Astrocyte of the spinal cord (primary cell): ENCODE data around the gene INPP5E.
A peak's percentile ranks its signal among the peaks of the same experiment; 100 is the strongest.
"Not testable (repeated sequence)": the region's sequence is repeated elsewhere in the genome, so short reads cannot be mapped to it uniquely, and the experiment has no call there.

Experiments
- DNase-seq: peaks from one replicate; pipeline ENCODE4 v3.0.0; 2011; ENCODE audit warnings: low read depth, low spot score
- H3K4me3 ChIP-seq: 2 replicates; pipeline ENCODE4 v1.5.1; 2011; ENCODE audit warnings: low read depth, mild to moderate bottlenecking, low read length, moderate library complexity
- in situ Hi-C: cut with HindIII; loops from 2 replicates; pipeline ENCODE4 v1.10.0; 2017; ENCODE audit warnings: low sequenced_read_pairs
- TF ChIP-seq, protein P1 (sequence below): IDR thresholded peaks from 2 replicates; pipeline ENCODE4 v1.5.1; 2012; ENCODE audit warnings: low read depth, mild to moderate bottlenecking, low read length, inconsistent platforms

The INPP5E gene

DNA sequence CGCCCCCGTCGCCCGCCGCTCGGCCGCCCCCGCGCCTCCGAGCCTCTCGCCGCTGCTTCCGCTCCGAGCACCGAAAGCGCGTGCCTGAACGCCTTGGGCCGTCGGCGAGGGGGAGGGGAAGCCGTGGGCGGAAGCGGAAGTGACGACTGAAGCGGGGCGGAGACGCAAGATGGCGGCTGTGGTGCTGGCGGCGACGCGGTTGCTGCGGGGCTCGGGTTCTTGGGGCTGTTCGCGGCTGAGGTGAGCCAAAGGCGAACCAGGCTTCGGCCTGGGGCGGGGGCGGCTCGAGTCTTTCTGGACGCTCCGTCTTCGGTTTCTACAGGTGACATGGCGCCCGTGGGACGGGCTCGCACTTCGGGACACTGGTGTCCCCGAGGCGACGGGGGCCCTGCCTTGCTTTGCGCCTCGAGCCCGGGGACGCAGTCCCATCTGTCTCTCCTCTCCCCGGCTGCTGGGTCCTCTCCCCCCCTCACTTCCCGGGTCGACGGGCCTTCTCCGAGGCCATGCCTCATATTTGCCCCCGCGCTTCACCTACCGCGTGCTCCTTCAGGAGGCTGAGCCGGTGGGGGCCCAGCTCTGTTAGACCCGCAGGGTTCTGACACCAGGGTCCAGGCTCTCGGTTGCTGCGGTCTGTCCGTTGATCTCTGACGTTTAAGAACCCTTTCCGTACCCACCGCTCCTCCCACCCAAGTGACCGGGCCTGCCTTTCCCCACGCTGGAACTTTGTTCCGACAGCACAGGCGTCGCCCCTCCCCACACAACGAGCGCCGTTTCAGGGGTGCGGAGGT is 29.0 kb downstream of the INPP5E start, which contains the start of the genes ENTR1 and PMPCA:
Gene ENTR1, minus strand, starts transcription at position 115 of the 788 bp plus-strand sequence. CDS start 217 bp downstream, outside the sequence.
Gene PMPCA, plus strand, starts transcription at position 159 of the 788 bp plus-strand sequence. Its CDS starts 11 bp downstream, at position 170.
- in situ Hi-C loops, result no loop called here
- DNase-seq, result peak; percentile 83
- H3K4me3 ChIP-seq, result peak within 1 kb of the TSS; percentile 91
- TF ChIP-seq, protein P1, sequence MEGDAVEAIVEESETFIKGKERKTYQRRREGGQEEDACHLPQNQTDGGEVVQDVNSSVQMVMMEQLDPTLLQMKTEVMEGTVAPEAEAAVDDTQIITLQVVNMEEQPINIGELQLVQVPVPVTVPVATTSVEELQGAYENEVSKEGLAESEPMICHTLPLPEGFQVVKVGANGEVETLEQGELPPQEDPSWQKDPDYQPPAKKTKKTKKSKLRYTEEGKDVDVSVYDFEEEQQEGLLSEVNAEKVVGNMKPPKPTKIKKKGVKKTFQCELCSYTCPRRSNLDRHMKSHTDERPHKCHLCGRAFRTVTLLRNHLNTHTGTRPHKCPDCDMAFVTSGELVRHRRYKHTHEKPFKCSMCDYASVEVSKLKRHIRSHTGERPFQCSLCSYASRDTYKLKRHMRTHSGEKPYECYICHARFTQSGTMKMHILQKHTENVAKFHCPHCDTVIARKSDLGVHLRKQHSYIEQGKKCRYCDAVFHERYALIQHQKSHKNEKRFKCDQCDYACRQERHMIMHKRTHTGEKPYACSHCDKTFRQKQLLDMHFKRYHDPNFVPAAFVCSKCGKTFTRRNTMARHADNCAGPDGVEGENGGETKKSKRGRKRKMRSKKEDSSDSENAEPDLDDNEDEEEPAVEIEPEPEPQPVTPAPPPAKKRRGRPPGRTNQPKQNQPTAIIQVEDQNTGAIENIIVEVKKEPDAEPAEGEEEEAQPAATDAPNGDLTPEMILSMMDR, result no peak

DNA sequence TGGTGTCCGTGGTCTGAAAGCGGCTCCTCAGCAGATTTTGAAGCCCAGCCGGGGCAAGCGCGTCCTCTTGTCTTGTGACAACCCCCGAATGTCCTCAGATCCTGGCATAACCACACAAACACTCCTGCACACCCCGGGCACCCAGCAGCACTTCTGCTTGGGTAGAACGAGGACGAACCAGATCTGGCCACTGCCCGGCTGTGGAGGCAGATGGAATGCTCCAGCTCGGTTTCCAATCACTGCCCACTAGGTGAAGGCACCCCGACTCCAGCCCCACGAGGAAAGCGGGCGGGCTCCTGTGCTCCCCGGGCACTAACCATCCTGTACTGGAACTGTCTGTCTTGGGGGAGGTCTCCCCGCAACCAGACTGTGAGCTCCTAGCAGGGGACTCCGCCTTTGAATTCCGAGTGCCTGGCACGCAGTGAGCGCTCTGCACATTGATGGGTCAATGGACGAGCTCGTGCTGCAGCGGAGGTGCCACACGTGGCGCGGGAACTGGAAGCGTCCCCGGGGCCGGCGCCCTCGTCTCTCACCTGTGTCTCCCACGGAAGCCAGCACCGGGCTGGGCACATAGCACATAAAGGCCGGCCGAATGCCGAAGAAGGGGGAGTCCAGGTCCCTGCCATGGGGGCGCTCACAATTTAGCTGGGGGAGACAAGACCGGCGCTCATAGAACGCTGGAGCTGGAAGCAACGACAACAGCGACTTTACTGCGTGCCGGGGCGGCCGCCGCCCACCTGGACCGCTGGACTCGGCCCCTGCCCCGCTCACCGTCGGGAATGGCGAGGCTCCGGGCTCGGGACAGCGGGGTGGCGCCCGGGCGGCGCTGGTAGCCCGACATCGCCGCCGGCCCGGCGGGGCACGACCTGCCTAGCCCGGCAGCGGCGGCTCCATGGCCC is 29.8 kb downstream of the INPP5E start:
- DNase-seq, result no peak
- TF ChIP-seq, protein P1, result no peak
- H3K4me3 ChIP-seq, result peak overlapping the region; percentile 91
- in situ Hi-C loops, result no loop called here

DNA sequence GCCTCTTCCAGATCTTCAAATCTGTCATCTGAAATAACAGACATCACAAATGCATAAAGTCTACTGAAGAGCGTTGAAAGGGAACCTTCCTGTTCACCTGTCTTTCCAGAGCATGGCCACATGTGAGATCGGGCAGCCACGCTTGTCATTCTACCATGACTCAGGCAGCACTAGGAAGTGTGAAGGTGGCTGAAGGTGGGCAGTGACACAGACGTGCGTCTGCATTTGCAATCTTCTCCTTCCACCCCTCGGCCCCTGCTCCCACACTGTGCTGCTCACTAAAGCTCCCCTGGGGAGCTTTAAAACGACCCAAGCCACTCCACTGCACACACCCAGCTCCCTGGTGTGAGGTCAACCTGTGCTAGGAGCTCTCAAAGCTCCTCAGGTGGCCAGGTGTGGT is 31.7 kb downstream of the INPP5E start:
- in situ Hi-C loops, result no loop called here
- no peak overlapping the region for H3K4me3 ChIP-seq
- no peak for DNase-seq
- TF ChIP-seq, protein P1, result no peak

DNA sequence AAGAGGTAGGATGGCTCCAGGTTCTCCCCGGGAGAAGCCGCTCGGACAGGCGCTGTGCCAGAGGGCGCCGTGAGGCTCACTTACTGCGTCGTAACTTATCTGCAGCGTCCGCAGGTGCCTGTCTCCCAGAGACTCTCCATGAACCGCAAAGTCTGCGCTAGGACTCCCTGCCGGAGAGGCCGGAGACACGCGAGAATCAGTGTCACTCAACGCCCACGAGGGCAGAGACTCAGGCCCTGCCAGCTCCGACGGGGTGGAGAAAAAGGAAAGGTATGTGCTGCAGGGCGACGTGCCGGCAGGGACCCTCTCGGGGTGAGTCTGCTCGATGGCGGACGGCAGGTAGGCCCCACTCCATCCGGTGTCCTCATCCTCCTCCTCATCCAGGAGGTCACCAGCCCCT is 32.6 kb downstream of the INPP5E start:
- DNase-seq, H3K4me3 ChIP-seq, in situ Hi-C loops: not testable (repeated sequence)

DNA sequence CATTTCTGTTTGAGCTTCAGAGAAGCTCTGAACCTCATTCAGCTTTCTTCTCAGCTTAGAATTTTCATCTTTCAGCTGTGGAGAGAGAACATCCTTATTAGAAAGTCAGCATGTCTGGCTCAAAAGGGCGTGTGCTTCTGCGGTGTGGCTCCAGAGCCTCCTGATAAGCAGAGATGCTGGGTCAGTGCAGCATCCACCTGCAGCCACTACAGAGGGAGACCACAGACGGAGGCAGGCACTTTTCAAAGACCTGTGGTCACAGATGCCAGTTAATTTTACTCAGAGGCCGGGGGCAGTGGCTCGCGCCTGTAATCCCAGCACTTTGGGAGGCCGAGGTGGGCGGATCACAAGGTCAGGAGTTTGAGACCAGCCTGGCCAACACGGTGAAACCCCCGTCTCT is 33.7 kb downstream of the INPP5E start:
- in situ Hi-C loops, H3K4me3 ChIP-seq, DNase-seq: not testable (repeated sequence)

DNA sequence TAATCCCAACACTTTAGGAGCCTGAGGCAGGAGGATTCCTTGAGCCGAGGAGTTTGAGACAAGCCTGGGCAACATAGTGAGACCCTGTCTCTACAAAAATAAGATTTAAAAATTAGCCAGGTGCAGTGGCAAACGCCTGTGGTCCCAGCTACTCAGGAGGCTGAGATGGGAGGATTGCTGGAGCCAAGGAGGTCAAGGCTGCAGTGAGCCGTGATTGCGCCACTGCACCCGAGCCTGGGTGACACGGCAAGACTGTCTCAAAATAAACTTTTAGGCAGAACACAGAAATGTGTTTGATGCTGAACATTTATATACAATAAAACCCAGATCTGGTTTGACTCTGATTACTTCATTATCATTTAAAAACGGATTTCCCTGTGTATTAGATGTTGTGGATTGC is 34.2 kb downstream of the INPP5E start:
- in situ Hi-C loops, result no loop called here
- no peak for DNase-seq
- TF ChIP-seq, protein P1, result no peak
- no peak overlapping the region for H3K4me3 ChIP-seq

DNA sequence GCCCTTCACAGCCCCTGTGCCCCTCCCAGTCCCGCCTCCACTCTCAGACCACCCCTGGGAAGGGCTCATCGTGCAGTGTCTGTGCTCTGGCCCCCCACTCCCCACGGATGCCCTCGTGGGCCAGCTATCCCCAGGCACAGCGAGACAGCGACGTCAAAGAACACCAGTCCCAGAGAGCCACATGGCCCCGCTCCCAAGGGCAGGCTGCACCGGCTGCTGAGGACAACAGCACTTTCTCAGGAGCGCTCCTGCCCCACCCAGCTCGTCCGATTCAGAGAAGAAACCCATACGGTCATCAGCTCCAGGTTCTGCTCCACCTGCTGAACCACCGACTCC is 34.9 kb downstream of the INPP5E start:
- H3K4me3 ChIP-seq, result no peak overlapping the region
- in situ Hi-C loops, result no loop called here
- DNase-seq, result no peak
- TF ChIP-seq, protein P1, result no peak
